ENCODE results near the gene BCL7A. TPM values are rescaled to one million over a fixed set of nuclear protein-coding genes. Genes with fewer than 3 reads are reported as not detected.

Gene BCL7A
- total and polyA plus RNA-seq, 10 of the 15 experiments (the other 5 are each of a cell fraction or from before 2014, with no cell fraction given): 0.37 to 17.2 (median 11.7) TPM

- Histone ChIP-seq H3K4me2 (ENCODE audit: control insufficient read depth, insufficient read depth) (no peak overlapping the region), H3K27ac (ENCODE audit: control insufficient read depth, insufficient read depth) (no peak overlapping the region), H3K36me3 (ENCODE audit: control insufficient read depth in 2 of 2, insufficient read depth in 2 of 2, low read length in 1 of 2) (no peaks in the 10 kb centered on the region; a peak in 1 of 4 replicates), H3K9ac (ENCODE audit: control insufficient read depth, insufficient read depth, low read length) (no peak overlapping the region), H3K4me3 (no peak overlapping the region), H3K4me1 (ENCODE audit: control insufficient read depth, insufficient read depth, low read length) (peaks cover 8% of the 10 kb centered on the region), H2AFZ (ENCODE audit: control insufficient read depth, low read depth, low read length) (no peak overlapping the region), H3K27me3 (replicated peaks in 1 of 2; ENCODE audit: control insufficient read depth in 2 of 2, insufficient read depth in 2 of 2, low read length in 1 of 2) (no peaks in the 10 kb centered on the region), H4K20me1 (ENCODE audit: control insufficient read depth, insufficient read depth) (no peaks in the 10 kb centered on the region), H3K9me3 (replicated peaks; ENCODE audit: control insufficient read depth, insufficient read depth, low read length) (no peaks in the 10 kb centered on the region; the same call in 2 of the 3 replicates), H3K79me2 (ENCODE audit: control insufficient read depth, insufficient read depth, low read length) (no peaks in the 10 kb centered on the region; the same call in 1 of the 2 replicates)
- ChIA-PET SMC1A (ENCODE audit: uncharacterized antibody, unreplicated experiment) (interaction anchor here (0.8 kb wide), 1 partner anchor 13 kb away, joined by 3 read pairs; no protein-coding TSS in a partner anchor), POLR2A (interaction anchor here (0.6 kb wide), 1 partner anchor 173 kb away, joined by 3 read pairs; no protein-coding TSS in a partner anchor), CTCF (interaction anchor here (1.1 to 2.2 kb wide), 3 partner anchors 8 to 16 kb away, joined by 3 to 8 read pairs (median 4); no protein-coding TSS in a partner anchor), RAD21 (ENCODE audit: unreplicated experiment) (no interaction called here)
- no TSS peak for BruUV-seq (replicated peaks)
- ATAC-seq (no peak), FAIRE-seq (no peak), DNase-seq (ENCODE audit: low read depth, low spot score) (no peak)
- TF ChIP-seq CUX1 (IDR thresholded peaks at IDR 0.05; ENCODE audit: insufficient replicate concordance, low read depth, low read length): no peak
- WGBS (ENCODE audit: insufficient coverage, insufficient replicate concordance, low lambda C conversion rate, missing lambda C conversion rate): 77% methylated on average over 9 of the region's 9 CpGs
- intact Hi-C loops (cut with micrococcal nuclease; ENCODE audit: unreplicated experiment): no loop called here
- in situ Hi-C loops (cut with MboI): no loop called here
Measured at GRCh38 chr12:122096014-122096413, 74.3 kb downstream of the BCL7A start.

Data from GM12878 (cell line).